A549 (cell line): ENCODE results near the gene OGFOD1. TPM values are rescaled to one million over a fixed set of nuclear protein-coding genes. Genes with fewer than 3 reads are reported as not detected.

Experiments
- ATAC-seq, 2 experiments: fragments of 200-7000 bp in 1 of 2; fragments of >200 bp in 1 of 2; cut with Nextera tagmentation in 1 of 2; cut with Tn5 transposase in 1 of 2; 3 replicates each; pipeline versions ENCODE4 v1.8.0 to v1.9.1; 2018 to 2020; ENCODE audit warnings: mild to moderate bottlenecking in 1 of 2, moderate library complexity in 1 of 2
- CTCF ChIA-PET: fragments of 300-600 bp; sonication (Branson Sonifier 250); formaldehyde crosslinking; extraction: SDS; loops from one replicate; lab custom pipeline; 2021; ENCODE audit warnings: antibody characterized with exemption, inconsistent platforms; lab: Yijun Ruan, JAX
- POLR2A ChIA-PET: fragments of 350-600 bp; formaldehyde crosslinking; extraction: SDS; loops from one replicate; lab custom pipeline; 2021; ENCODE audit warnings: antibody characterized with exemption, inconsistent platforms; lab: Yijun Ruan, JAX
- DNase-seq, 2 experiments: peaks; one replicate each; pipeline versions ENCODE4 v3.0.0 to v3.0.0-alpha.2; 2011 to 2016; ENCODE audit warnings: low read depth in 1 of 2, low spot score in 1 of 2
- FAIRE-seq: peaks from 2 replicates; lab custom pipeline; 2011; peaks lifted over from hg19 to GRCh38; lab: Jason Lieb, UNC
- H3K27ac ChIP-seq, 2 experiments: fragments of >200 bp; sonication (Bioruptor Twin); formaldehyde crosslinking; 3 replicates each; pipeline ENCODE4 v1.5.1; 2016 to 2017
- H3K4me1 ChIP-seq: fragments of >200 bp; sonication (Bioruptor Twin); formaldehyde crosslinking; 3 replicates; pipeline ENCODE4 v1.6.1; 2016
- H3K4me2 ChIP-seq: fragments of >200 bp; sonication (Bioruptor Twin); formaldehyde crosslinking; 3 replicates; pipeline ENCODE4 v1.6.1; 2016
- H3K4me3 ChIP-seq: fragments of >200 bp; sonication (Bioruptor Twin); formaldehyde crosslinking; 3 replicates; pipeline ENCODE4 v1.5.1; 2016
- H3K9me3 ChIP-seq: fragments of >200 bp; sonication (Bioruptor Twin); formaldehyde crosslinking; 3 replicates; pipeline ENCODE4 v1.6.1; 2016
- BCL3 ChIP-seq: fragments of >200 bp; sonication (Bioruptor Twin); formaldehyde crosslinking; IDR thresholded peaks from 3 replicates; pipeline ENCODE4 v1.6.1; 2016
- BHLHE40 ChIP-seq: IDR thresholded peaks from 2 replicates; pipeline ENCODE4 v1.6.1; 2012; ENCODE audit warnings: low read depth, low read length, inconsistent platforms
- CBX2 ChIP-seq: fragments of 200-600 bp; sonication (generic); IDR thresholded peaks from 2 replicates; pipeline ENCODE4 v1.6.1; 2016; ENCODE audit warnings: low read depth, mild to moderate bottlenecking, borderline replicate concordance
- CEBPB ChIP-seq, 2 experiments: fragments of >200 bp in 1 of 2; sonication (Bioruptor Twin) in 1 of 2; formaldehyde crosslinking in 1 of 2; IDR thresholded peaks; 2 replicates each; pipeline ENCODE4 v1.6.1; 2012 to 2016
- CHD2 ChIP-seq: fragments of 150-350 bp; IDR thresholded peaks from 2 replicates; pipeline ENCODE4 v1.6.1; 2014; ENCODE audit warnings: low read length; ENCODE audit not compliant: partially characterized antibody
- CHD4 ChIP-seq: fragments of 200-600 bp; sonication (generic); IDR thresholded peaks from 2 replicates; pipeline ENCODE4 v1.6.1; 2016; ENCODE audit warnings: antibody characterized with exemption, mild to moderate bottlenecking, borderline replicate concordance
- E2F6 ChIP-seq: IDR thresholded peaks from 2 replicates; pipeline ENCODE4 v1.6.1; 2012; ENCODE audit warnings: low read depth, borderline replicate concordance
- EHF ChIP-seq: fragments of 250-450 bp; sonication (Bioruptor Pico); IDR thresholded peaks from 2 replicates; pipeline ENCODE4 v1.5.0; 2020; ENCODE audit warnings: mild to moderate bottlenecking
- FOSB ChIP-seq: fragments of 250-450 bp; sonication (Bioruptor Pico); IDR thresholded peaks from 2 replicates; pipeline ENCODE4 v1.5.0; 2020; ENCODE audit warnings: mild to moderate bottlenecking, moderate library complexity
- FOXS1 ChIP-seq: fragments of 250-450 bp; sonication (Bioruptor Pico); IDR thresholded peaks from 2 replicates; pipeline ENCODE4 v1.5.0; 2020; ENCODE audit warnings: mild to moderate bottlenecking, moderate library complexity
- GATA3 ChIP-seq: IDR thresholded peaks from 2 replicates; pipeline ENCODE4 v1.6.1; 2012; ENCODE audit warnings: borderline replicate concordance
- HOXB13 ChIP-seq: fragments of 250-450 bp; sonication (Bioruptor Pico); IDR thresholded peaks from 2 replicates; pipeline ENCODE4 v1.5.0; 2020; ENCODE audit warnings: low read depth, mild to moderate bottlenecking, moderate library complexity
- REST ChIP-seq: fragments of 200-600 bp; sonication (generic); IDR thresholded peaks from 2 replicates; pipeline ENCODE4 v1.6.1; 2016; ENCODE audit warnings: antibody characterized with exemption, mild to moderate bottlenecking, moderate library complexity
- RFX5 ChIP-seq: fragments of 450-650 bp; IDR thresholded peaks from 2 replicates; pipeline ENCODE4 v1.7.1; 2014; ENCODE audit warnings: antibody characterized with exemption, mild to moderate bottlenecking, moderate library complexity
- RNF2 ChIP-seq: fragments of 200-600 bp; sonication (generic); IDR thresholded peaks from 2 replicates; pipeline ENCODE4 v1.6.1; 2016; ENCODE audit warnings: low read depth, mild to moderate bottlenecking, antibody characterized with exemption, moderate library complexity, borderline replicate concordance
- WGBS: methylation state at CpG from one replicate; pipeline ENCODE4 v1.1.6; 2017; ENCODE audit errors: missing lambda C conversion rate; 5-methylcytosine and 5-hydroxymethylcytosine counted together
- polyA plus RNA-seq, 4 experiments: library from polyadenylated mRNA; depleted of rRNA in 3 of 4; stranded (reverse); fragments of >200 nt; fragmentation: RNase III in 1 of 4; extraction: RNeasy Plus Mini Kit Qiagen cat#74134 plus additional on column Dnase treatment in 1 of 4; gene quantifications; 2 replicates in 3 of 4; 3 replicates in 1 of 4; pipeline ENCODE4 v1.2.3, GENCODE V29; 2011 to 2017

Gene OGFOD1
- polyA plus RNA-seq, 2 of the 4 experiments (the other 2 are of a cell fraction): 71.6 to 94.1 TPM

GRCh38 chr16:56425439-56425832 lies 25.9 kb upstream of the OGFOD1 start, which contains the start of gene AMFR (continued):
- no peak for TF ChIP-seq REST
- peak; percentile 47; the same call in 1 of the 3 replicates for TF ChIP-seq BCL3
- TF ChIP-seq E2F6: no peak
- no peak for TF ChIP-seq FOSB (CRISPR knock-in tag)

GRCh38 chr16:56426585-56426984 lies 24.8 kb upstream of the OGFOD1 start:
- H3K4me1 ChIP-seq: peaks cover 37% of the 10 kb centered on the region
- H3K9me3 ChIP-seq: no peaks in the 10 kb centered on the region
- ChIA-PET POLR2A (no interaction called here), CTCF (interaction anchor here (1.3 to 1.8 kb wide), 3 partner anchors 71 to 217 kb away, joined by 3 to 11 read pairs (median 8); no protein-coding TSS in a partner anchor)
- no peak overlapping the region for H3K4me3 ChIP-seq
- peak overlapping the region; percentile 69 for H3K4me2 ChIP-seq
- TF ChIP-seq CEBPB (IDR thresholded peaks at IDR 0.05): no peak
- no peak for TF ChIP-seq RNF2
- TF ChIP-seq GATA3: no peak
- TF ChIP-seq CBX2: no peak
- TF ChIP-seq EHF (CRISPR knock-in tag): no peak
- no peak for TF ChIP-seq CHD2
- TF ChIP-seq FOXS1 (CRISPR knock-in tag): no peak
- TF ChIP-seq HOXB13: no peak
- TF ChIP-seq BHLHE40: no peak
- TF ChIP-seq RFX5: no peak
- no peak for DNase-seq
- ATAC-seq: peak in 1 of 2 experiments; percentile 11; a peak in 3 of 6 replicates
- WGBS: 44% methylated on average over 4 of the region's 4 CpGs
- peak overlapping the region in 1 of 2 experiments; percentile 92; a peak in 3 of 6 replicates for H3K27ac ChIP-seq
- FAIRE-seq: no peak

GRCh38 chr16:56428091-56428490 lies 23.3 kb upstream of the OGFOD1 start:
- ChIA-PET CTCF (interaction anchor here (0.7 kb wide), 1 partner anchor 71 kb away, joined by 3 read pairs; no protein-coding TSS in a partner anchor), POLR2A (no interaction called here)
- Histone ChIP-seq H3K27ac (no peak overlapping the region), H3K4me2 (no peak overlapping the region)
- 86% methylated on average over 1 of the region's 1 CpG for WGBS
- TF ChIP-seq CHD4 (no peak), CHD2 (no peak)
- TF ChIP-seq, all 56 proteins: peak for 0
- Histone ChIP-seq H3K4me1 (peaks cover 22% of the 10 kb centered on the region), H3K9me3 (no peaks in the 10 kb centered on the region), H3K4me3 (no peak overlapping the region)
- no peak for DNase-seq
- FAIRE-seq: no peak
- ATAC-seq: no peak

GRCh38 chr16:56436258-56436657 lies 15.1 kb upstream of the OGFOD1 start:
- no peak overlapping the region for H3K27ac ChIP-seq
- POLR2A ChIA-PET: no interaction called here
- TF ChIP-seq GATA3: no peak
- TF ChIP-seq, all 56 proteins: peak for 0
- Histone ChIP-seq H3K4me2 (no peak overlapping the region), H3K9me3 (no peaks in the 10 kb centered on the region), H3K4me3 (no peak overlapping the region), H3K4me1 (no peaks in the 10 kb centered on the region)
- no peak for ATAC-seq
- CTCF ChIA-PET: interaction anchor here (0.6 to 0.7 kb wide), 2 partner anchors 35 to 73 kb away, joined by 3 to 5 read pairs; no protein-coding TSS in a partner anchor
- no peak for DNase-seq
- FAIRE-seq: no peak
